Activated CD8-positive, alpha-beta T cell treated with anti-CD3 and anti-CD28 coated beads for 36 hours (primary cell): ENCODE results near the gene MED15. TPM values are rescaled to one million over a fixed set of nuclear protein-coding genes. Genes with fewer than 3 reads are reported as not detected.

Experiments
- ATAC-seq: fragments of 200-7000 bp; cut with Tn5 transposase; one replicate; pipeline ENCODE4 v1.10.0; 2021; ENCODE audit warnings: mild to moderate bottlenecking, moderate library complexity
- CTCF ChIA-PET: fragments of 350-600 bp; sonication (Branson Sonifier 250); formaldehyde crosslinking; loops from one replicate; lab custom pipeline; 2021; ENCODE audit warnings: antibody characterized with exemption; lab: Charles Lee
- POLR2A ChIA-PET: fragments of 350-600 bp; sonication (Branson Sonifier 250); formaldehyde crosslinking; loops from one replicate; lab custom pipeline; 2021; ENCODE audit warnings: antibody characterized with exemption; lab: Charles Lee
- DNase-seq: peaks from one replicate; pipeline ENCODE4 v3.0.0-alpha.2; 2020
- H3K27ac Mint-ChIP-seq: one replicate; pipeline ENCODE4 v1.8.0; 2021; ENCODE audit warnings: mild to moderate bottlenecking, mixed read lengths
- H3K27me3 Mint-ChIP-seq: one replicate; pipeline ENCODE4 v1.8.0; 2021; ENCODE audit warnings: mixed read lengths
- H3K36me3 Mint-ChIP-seq: one replicate; pipeline ENCODE4 v1.8.0; 2021; ENCODE audit warnings: low read depth, mixed read lengths
- H3K4me1 Mint-ChIP-seq: one replicate; pipeline ENCODE4 v1.8.0; 2021; ENCODE audit warnings: low read depth, mixed read lengths
- H3K4me3 Mint-ChIP-seq: one replicate; pipeline ENCODE4 v1.8.0; 2021; ENCODE audit warnings: mild to moderate bottlenecking, moderate library complexity, mixed read lengths
- H3K9me3 Mint-ChIP-seq: one replicate; pipeline ENCODE4 v1.8.0; 2021; ENCODE audit warnings: mixed read lengths
- intact Hi-C: fragments of 100-400 bp; cut with micrococcal nuclease; formaldehyde crosslinking; loops from one replicate; pipeline ENCODE4 v1.10.0; 2022
- total RNA-seq, 2 experiments: library from RNA; stranded (reverse); gene quantifications; one replicate each; pipeline ENCODE4 v1.2.3, GENCODE V29; 2021
- TF ChIP-seq, protein P1 (sequence below): fragments of 200-600 bp; IDR thresholded peaks from one replicate; pipeline ENCODE4 v1.8.0; 2022; ENCODE audit warnings: antibody characterized with exemption, mild to moderate bottlenecking

Gene MED15
- total RNA-seq, 2 experiments from 2014 or later, result 110 to 118 TPM

DNA sequence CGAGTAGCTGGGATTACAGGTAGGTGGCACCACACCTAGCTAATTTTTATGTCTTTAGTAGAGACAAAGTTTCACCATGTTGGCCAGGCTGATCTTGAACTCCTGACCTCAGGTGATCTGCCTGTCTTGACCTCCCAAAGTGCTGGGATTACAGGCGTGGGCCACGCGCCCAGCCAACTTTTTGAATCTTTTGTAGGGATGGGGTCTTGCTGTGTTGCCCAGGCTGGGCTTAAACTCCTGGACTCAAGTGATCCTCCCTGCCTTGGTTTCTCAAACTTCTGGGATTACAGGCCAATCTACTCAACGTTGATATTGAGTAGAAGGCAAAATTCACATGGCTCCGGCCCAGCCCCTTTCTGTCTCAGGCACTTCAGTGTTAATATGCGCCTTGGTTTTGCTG is 93.9 kb downstream of the MED15 start:
- DNase-seq (no peak), ATAC-seq (no peak)
- Mint-ChIP-seq H3K4me3 (no peak overlapping the region), H3K36me3 (no peaks in the 10 kb centered on the region), H3K27ac (no peak overlapping the region), H3K27me3 (no peaks in the 10 kb centered on the region), H3K9me3 (no peaks in the 10 kb centered on the region), H3K4me1 (peaks cover 7% of the 10 kb centered on the region)
- CTCF ChIA-PET, result no interaction called here
- intact Hi-C loops, result no loop called here
- TF ChIP-seq, protein P1, sequence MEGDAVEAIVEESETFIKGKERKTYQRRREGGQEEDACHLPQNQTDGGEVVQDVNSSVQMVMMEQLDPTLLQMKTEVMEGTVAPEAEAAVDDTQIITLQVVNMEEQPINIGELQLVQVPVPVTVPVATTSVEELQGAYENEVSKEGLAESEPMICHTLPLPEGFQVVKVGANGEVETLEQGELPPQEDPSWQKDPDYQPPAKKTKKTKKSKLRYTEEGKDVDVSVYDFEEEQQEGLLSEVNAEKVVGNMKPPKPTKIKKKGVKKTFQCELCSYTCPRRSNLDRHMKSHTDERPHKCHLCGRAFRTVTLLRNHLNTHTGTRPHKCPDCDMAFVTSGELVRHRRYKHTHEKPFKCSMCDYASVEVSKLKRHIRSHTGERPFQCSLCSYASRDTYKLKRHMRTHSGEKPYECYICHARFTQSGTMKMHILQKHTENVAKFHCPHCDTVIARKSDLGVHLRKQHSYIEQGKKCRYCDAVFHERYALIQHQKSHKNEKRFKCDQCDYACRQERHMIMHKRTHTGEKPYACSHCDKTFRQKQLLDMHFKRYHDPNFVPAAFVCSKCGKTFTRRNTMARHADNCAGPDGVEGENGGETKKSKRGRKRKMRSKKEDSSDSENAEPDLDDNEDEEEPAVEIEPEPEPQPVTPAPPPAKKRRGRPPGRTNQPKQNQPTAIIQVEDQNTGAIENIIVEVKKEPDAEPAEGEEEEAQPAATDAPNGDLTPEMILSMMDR, result no peak
- POLR2A ChIA-PET, result no interaction called here

DNA sequence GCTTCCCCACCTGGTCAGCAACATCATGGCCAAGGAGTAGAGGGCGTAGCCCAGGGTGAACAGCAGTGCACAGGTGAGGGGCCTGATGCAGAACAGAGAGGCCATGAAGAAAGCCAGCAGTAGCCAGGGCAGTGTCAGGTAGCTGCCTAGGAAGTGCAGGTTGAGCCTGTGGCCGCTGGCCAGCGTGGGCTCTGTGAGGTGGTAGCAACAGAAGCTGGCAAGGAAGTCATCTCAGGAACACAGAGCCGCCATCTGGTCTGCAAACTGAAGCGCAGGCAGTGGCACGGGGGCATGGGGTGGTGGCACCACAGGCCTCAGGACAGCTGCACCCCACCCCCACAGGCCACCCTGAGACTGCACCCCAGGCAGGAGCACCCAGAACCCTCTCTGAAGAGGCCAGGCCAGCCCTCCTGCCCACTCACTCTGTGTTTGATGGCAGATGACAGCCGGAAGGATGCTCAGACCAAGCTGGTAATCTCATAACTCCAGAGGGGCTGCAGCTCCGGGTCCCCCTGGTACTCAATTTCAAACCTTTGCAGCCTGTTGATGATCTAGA is 95.3 kb downstream of the MED15 start:
- Mint-ChIP-seq H3K27ac (no peak overlapping the region), H3K9me3 (no peaks in the 10 kb centered on the region), H3K27me3 (no peaks in the 10 kb centered on the region), H3K4me1 (peaks cover 10% of the 10 kb centered on the region), H3K36me3 (no peaks in the 10 kb centered on the region), H3K4me3 (no peak overlapping the region)
- no peak for DNase-seq
- POLR2A ChIA-PET, result no interaction called here
- intact Hi-C loops, result no loop called here
- TF ChIP-seq, protein P1, result no peak
- ATAC-seq, result no peak
- CTCF ChIA-PET, result interaction anchor here (1.0 to 1.3 kb wide), 2 partner anchors 10 to 139 kb away, joined by 3 to 4 read pairs; no protein-coding TSS in a partner anchor

DNA sequence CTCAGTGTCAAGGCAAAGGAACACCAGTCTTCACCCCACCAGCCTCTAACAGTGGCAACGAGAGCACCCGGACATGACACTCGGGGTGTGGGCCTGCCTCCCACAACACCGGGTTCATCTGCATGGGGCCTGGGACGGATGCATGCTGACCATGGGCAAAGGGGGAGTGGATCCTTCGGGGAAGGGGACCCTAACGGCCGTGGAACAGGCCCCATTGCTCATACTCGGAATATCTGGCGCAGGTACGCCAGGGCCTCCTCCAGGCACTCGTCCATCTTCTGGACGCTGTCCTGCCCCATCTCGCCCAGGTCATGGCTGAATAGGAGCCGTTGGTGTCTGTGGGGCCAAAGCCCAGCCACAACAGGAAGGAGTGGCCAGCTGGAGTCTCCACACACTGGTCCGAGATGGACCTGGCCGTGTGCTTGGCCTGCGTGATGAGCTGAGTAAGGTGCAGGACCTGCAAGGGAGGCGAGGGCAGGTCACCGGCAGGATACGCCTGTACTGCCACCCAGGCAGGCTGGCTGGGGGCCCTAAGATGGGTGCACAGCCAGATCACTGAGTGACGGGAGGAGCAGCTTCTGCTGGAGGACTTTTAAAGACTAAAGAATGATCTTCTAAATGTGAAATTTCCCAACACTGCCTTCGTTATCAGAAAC is 96.8 kb downstream of the MED15 start:
- no peaks in the 10 kb centered on the region for H3K27me3 Mint-ChIP-seq
- H3K27ac Mint-ChIP-seq, result no peak overlapping the region
- no peak overlapping the region for H3K4me3 Mint-ChIP-seq
- intact Hi-C loops, result no loop called here
- no peaks in the 10 kb centered on the region for H3K9me3 Mint-ChIP-seq
- TF ChIP-seq, protein P1, result no peak
- no peaks in the 10 kb centered on the region for H3K36me3 Mint-ChIP-seq
- ChIA-PET POLR2A (no interaction called here), CTCF (interaction anchor here (0.7 to 2.5 kb wide), 3 partner anchors 9 to 33 kb away, joined by 3 to 10 read pairs (median 3); no protein-coding TSS in a partner anchor)
- DNase-seq (no peak), ATAC-seq (no peak)
- H3K4me1 Mint-ChIP-seq, result peaks cover 10% of the 10 kb centered on the region

DNA sequence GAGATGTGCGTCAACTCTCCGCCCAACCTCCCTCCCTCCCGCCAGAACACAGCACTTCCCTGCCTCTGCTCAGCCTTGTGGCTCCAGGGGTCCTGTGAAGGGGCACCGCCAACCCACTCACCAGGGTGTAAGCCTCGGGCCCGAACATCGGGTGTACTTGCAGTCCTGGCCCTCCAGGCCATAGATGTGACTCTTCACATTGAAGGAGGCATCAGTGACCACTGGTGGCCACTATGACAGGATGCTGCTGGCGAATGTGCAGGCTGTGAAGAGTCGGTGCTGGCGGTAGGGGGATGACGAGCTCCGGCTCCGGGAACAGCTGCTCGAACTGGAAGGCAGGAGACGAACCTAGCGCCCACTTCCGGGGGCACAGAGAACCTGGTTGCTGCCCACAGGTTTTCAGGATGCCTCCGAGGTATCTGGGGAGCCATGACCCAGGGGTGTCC is 97.4 kb downstream of the MED15 start:
- peaks cover 10% of the 10 kb centered on the region for H3K4me1 Mint-ChIP-seq
- H3K9me3 Mint-ChIP-seq, result no peaks in the 10 kb centered on the region
- ChIA-PET CTCF (interaction anchor here (1.4 to 2.5 kb wide), 4 partner anchors 10 to 25 kb away, joined by 3 to 10 read pairs (median 5); no protein-coding TSS in a partner anchor), POLR2A (interaction anchor here (0.6 kb wide), 1 partner anchor 36 kb away, joined by 3 read pairs; no protein-coding TSS in a partner anchor)
- TF ChIP-seq, protein P1, result no peak
- intact Hi-C loops, result loop anchor here (5.0 kb wide), 1 partner anchor 93 kb away; no protein-coding TSS in a partner anchor
- H3K36me3 Mint-ChIP-seq, result no peaks in the 10 kb centered on the region
- no peak overlapping the region for H3K27ac Mint-ChIP-seq
- no peak for DNase-seq
- H3K4me3 Mint-ChIP-seq, result no peak overlapping the region
- H3K27me3 Mint-ChIP-seq, result no peaks in the 10 kb centered on the region
- ATAC-seq, result no peak

DNA sequence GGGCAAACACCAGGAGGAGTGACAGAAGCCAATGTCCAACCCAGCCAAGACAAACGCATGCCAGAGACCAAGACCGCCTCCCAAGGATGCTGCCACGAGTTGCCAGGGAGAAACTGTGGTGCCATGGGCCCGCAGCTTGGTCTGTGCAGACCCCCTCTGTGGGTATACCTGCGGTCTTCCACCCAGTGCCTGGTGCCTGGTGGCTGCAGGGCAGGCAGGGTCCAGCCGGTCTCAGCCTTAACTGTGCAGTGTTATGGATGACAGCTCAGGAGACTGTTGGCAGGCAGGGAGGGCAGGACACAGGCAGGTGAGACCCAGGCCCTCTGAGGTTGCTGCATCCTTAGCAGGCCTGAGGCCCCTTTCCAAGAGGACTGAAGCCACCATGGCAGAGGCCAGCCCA is 97.9 kb downstream of the MED15 start:
- intact Hi-C loops, result loop anchor here (5.0 kb wide), 1 partner anchor 92 kb away; no protein-coding TSS in a partner anchor
- Mint-ChIP-seq H3K4me3 (no peak overlapping the region), H3K27me3 (no peaks in the 10 kb centered on the region), H3K9me3 (no peaks in the 10 kb centered on the region), H3K4me1 (peaks cover 10% of the 10 kb centered on the region), H3K36me3 (no peaks in the 10 kb centered on the region), H3K27ac (no peak overlapping the region)
- TF ChIP-seq, protein P1, result no peak
- ATAC-seq (no peak), DNase-seq (no peak)
- POLR2A ChIA-PET, result interaction anchor here (0.6 kb wide), 1 partner anchor 37 kb away, joined by 3 read pairs; no protein-coding TSS in a partner anchor
- CTCF ChIA-PET, result interaction anchor here (0.9 to 2.9 kb wide), 7 partner anchors 10 to 137 kb away, joined by 3 to 12 read pairs (median 6); no protein-coding TSS in a partner anchor
